Nephron (organoid): ENCODE measurements around the gene COX4I2.
A peak's percentile ranks its signal among the peaks of the same experiment; 100 is the strongest.
"Not testable (repeated sequence)": the region's sequence is repeated elsewhere in the genome, so short reads cannot be mapped to it uniquely, and the experiment has no call there.

Experiments
- H3K27ac Mint-ChIP-seq, 3 experiments: 2 replicates each; pipeline ENCODE4 v1.8.0; 2020; ENCODE audit warnings: mixed read lengths in 3 of 3, mild to moderate bottlenecking in 2 of 3, moderate library complexity in 1 of 3
- H3K27me3 Mint-ChIP-seq: 2 replicates; pipeline ENCODE4 v1.8.0; 2021; ENCODE audit warnings: low read depth, mild to moderate bottlenecking, moderate library complexity, mixed read lengths
- H3K36me3 Mint-ChIP-seq: 2 replicates; pipeline ENCODE4 v1.8.0; 2020; ENCODE audit warnings: low read depth, mixed read lengths
- H3K4me1 Mint-ChIP-seq: 2 replicates; pipeline ENCODE4 v1.8.0; 2020; ENCODE audit warnings: mixed read lengths
- H3K4me3 Mint-ChIP-seq, 3 experiments: 2 replicates each; pipeline ENCODE4 v1.8.0; 2020; ENCODE audit warnings: mild to moderate bottlenecking in 3 of 3, mixed read lengths in 3 of 3, moderate library complexity in 2 of 3
- H3K9me3 Mint-ChIP-seq: 2 replicates; pipeline ENCODE4 v1.8.0; 2020; ENCODE audit warnings: mixed read lengths
- TF ChIP-seq, protein P1 (sequence below), 3 experiments: fragments of 200-600 bp; sonication (generic); IDR thresholded peaks; one replicate each; pipeline ENCODE4 v1.5.0; 2021; ENCODE audit warnings: antibody characterized with exemption in 3 of 3; ENCODE audit not compliant: unreplicated experiment in 3 of 3

COX4I2 gene

DNA sequence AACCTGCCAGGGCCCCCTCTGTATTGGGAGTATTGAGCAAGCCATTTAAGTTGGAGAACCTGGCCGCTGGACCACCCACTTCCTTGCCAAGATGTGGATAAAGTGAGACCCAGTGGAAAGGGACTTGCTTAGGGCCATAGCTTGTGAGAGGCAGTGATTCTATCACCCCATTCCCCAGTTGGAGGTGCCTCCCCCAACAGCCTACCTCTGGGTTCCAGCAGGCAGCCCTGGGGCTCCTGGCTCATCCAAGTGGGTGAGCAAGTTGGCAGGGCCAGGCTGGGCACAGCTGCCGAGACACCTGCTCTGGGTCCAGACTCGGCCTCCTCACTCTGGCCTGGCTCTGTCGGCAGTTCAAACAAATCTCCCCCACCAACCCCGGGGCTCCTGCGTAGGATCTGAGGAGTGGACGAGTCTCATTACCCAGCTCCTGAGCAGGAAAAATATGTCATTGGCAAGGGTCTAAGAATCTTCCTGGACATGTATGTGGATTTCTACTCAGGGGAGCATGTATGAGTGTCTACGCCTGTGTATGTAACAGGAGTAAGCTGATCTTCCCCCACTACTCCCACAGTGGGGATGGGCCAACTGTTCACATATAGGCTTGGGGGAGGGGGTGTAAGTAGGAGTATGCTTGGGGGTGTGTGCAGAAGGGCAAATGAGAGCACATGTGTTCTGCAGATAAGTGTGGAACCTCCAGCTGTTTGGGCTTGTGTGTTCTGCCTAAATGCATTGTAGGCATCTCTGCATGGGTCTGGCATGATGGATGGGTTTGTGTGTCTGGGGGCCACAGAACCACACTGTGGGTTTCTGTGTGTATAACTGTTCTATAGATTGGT lies 30.7 kb upstream of the COX4I2 start:
- H3K9me3 Mint-ChIP-seq: no peaks in the 10 kb centered on the region

DNA sequence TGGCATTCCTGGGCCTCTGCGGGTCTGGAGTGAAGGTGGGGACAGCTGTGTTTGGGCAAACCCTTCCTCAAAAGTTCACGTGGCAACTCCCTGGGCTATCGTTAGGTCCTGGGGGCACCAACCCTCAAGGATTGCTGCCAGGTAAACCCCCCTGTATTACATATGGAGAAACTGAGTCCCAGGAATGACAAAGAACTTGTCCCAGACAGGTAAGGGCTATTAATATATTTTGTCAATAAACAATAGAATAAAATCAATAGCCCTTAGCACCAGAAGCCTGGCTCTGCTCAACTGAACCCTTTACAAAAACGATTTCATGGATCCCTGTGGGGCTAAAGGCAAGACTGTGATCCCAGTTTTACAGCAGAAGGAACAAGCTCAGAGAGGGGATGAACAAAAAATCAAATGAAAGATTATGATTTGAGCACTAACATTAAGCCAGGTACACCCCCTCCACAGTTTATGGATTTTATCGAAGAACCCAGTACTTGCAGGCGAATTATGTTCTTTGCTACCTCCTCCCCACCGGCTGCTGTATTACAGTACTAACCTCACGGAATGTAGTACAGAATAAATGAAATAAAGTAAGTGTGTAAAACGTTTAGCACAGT lies 30.0 kb upstream of the COX4I2 start:
- Mint-ChIP-seq H3K36me3 (peaks cover 13% of the 10 kb centered on the region), H3K4me1 (peaks cover 40% of the 10 kb centered on the region)

More for the DNA sequence above, 30.7 kb upstream of the COX4I2 start:
- peaks cover 44% of the 10 kb centered on the region for H3K4me1 Mint-ChIP-seq
- H3K27me3 Mint-ChIP-seq: peaks cover 6% of the 10 kb centered on the region
- peak overlapping the region; percentile 95 to 100 (median 99) for H3K27ac Mint-ChIP-seq
- peaks cover 13% of the 10 kb centered on the region for H3K36me3 Mint-ChIP-seq
- TF ChIP-seq, protein P1, sequence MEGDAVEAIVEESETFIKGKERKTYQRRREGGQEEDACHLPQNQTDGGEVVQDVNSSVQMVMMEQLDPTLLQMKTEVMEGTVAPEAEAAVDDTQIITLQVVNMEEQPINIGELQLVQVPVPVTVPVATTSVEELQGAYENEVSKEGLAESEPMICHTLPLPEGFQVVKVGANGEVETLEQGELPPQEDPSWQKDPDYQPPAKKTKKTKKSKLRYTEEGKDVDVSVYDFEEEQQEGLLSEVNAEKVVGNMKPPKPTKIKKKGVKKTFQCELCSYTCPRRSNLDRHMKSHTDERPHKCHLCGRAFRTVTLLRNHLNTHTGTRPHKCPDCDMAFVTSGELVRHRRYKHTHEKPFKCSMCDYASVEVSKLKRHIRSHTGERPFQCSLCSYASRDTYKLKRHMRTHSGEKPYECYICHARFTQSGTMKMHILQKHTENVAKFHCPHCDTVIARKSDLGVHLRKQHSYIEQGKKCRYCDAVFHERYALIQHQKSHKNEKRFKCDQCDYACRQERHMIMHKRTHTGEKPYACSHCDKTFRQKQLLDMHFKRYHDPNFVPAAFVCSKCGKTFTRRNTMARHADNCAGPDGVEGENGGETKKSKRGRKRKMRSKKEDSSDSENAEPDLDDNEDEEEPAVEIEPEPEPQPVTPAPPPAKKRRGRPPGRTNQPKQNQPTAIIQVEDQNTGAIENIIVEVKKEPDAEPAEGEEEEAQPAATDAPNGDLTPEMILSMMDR (IDR thresholded peaks at IDR 0.05; ENCODE audit: unreplicated experiment in 3 of 3): no peak
- H3K4me3 Mint-ChIP-seq: peak overlapping the region; percentile 90 to 96 (median 91)

DNA sequence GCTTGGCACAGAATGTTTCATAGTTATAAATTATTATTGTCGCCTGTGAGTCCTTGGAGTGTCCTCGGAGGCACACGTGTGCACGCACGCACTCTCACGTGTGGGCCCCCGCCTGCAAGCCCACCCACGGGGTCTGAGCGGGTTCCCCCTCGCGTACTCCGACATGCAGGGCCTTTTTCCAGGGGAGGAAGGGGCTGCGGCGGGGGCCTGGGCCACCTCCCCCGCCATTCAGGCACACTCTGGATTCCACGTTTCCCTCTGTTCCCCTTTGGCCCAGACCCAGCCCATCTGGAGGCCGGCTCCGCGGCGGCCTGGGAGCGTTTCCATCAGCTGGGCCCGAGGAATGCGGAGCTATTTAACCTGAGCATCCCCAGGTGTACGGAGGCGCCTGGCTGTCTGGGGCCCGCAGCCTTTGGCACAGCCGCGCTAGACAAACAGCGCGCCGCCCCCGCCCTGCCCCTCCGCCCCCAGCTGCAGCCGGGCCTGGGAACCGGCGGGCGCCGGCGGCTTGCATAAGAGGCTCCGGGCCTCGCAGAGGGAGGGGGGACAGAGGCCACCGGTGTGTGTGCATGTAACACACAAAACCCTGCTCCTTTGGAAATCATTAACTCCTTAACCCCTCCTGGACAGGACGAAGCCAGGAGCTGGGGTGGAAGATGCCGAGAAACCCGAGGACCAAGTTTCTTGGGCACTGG lies 29.3 kb upstream of the COX4I2 start:
- Mint-ChIP-seq H3K4me3 (peak overlapping the region; percentile 90 to 96 (median 91)), H3K27me3 (peaks cover 6% of the 10 kb centered on the region), H3K36me3 (peaks cover 13% of the 10 kb centered on the region), H3K4me1 (peaks cover 36% of the 10 kb centered on the region), H3K27ac (peak overlapping the region; percentile 95 to 100 (median 99)), H3K9me3 (no peaks in the 10 kb centered on the region)
- TF ChIP-seq, protein P1 (IDR thresholded peaks at IDR 0.05; ENCODE audit: unreplicated experiment in 3 of 3): no peak

More for the DNA sequence above, 30.0 kb upstream of the COX4I2 start:
- TF ChIP-seq, protein P1 (IDR thresholded peaks at IDR 0.05; ENCODE audit: unreplicated experiment in 3 of 3): no peak
- Mint-ChIP-seq H3K27me3 (peaks cover 6% of the 10 kb centered on the region), H3K27ac (peak overlapping the region; percentile 95 to 100 (median 99)), H3K4me3 (peak overlapping the region; percentile 90 to 96 (median 91)), H3K9me3 (no peaks in the 10 kb centered on the region)

DNA sequence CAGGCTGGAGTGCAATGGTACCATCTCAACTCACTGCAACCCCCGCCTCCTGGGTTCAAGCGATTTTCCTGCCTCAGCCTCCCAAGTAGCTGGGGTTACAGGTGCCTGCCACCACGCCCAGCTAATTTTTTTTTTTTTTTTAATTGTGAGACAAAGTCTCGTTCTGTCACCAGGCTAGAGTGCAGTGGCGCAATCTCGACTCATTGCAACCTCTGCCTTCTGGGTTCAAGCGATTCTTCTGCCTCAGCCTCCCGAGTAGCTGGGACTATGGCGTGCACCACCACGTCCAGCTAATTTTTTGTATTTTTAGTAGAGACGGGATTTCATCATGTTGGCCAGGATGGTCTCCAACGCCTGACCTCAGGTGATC lies 25.5 kb upstream of the COX4I2 start:
- not testable (repeated sequence) for H3K36me3 Mint-ChIP-seq

DNA sequence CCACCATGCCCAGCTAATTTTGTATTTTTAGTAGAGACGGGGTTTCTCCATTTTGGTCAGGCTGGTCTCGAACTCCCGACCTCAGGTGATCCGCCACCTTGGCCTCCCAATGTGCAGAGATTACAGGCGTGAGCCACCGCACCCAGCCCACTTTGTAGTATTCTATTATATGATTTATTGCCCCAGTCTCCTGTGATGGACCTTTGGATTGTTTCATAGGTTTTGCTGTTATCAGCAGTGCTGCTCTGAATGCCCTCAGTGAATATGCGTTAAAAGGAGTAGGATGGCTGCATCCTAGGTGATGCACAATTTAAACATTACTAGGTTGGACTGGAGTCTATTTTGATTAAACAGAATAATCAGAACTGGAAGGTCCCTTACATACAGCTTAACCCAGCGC lies 22.3 kb upstream of the COX4I2 start:
- H3K27ac Mint-ChIP-seq: no peak overlapping the region
- TF ChIP-seq, protein P1 (IDR thresholded peaks at IDR 0.05; ENCODE audit: unreplicated experiment in 3 of 3): no peak
- no peaks in the 10 kb centered on the region for H3K9me3 Mint-ChIP-seq
- no peaks in the 10 kb centered on the region for H3K36me3 Mint-ChIP-seq
- no peak overlapping the region for H3K4me3 Mint-ChIP-seq
- peaks cover 7% of the 10 kb centered on the region for H3K4me1 Mint-ChIP-seq
- H3K27me3 Mint-ChIP-seq: no peaks in the 10 kb centered on the region

More for the DNA sequence above, 25.5 kb upstream of the COX4I2 start:
- H3K4me3 Mint-ChIP-seq, H3K27me3 Mint-ChIP-seq, H3K9me3 Mint-ChIP-seq: not testable (repeated sequence)
- Mint-ChIP-seq H3K4me1 (peaks cover 24% of the 10 kb centered on the region), H3K27ac (peak overlapping the region; percentile 53 to 74 (median 61))

DNA sequence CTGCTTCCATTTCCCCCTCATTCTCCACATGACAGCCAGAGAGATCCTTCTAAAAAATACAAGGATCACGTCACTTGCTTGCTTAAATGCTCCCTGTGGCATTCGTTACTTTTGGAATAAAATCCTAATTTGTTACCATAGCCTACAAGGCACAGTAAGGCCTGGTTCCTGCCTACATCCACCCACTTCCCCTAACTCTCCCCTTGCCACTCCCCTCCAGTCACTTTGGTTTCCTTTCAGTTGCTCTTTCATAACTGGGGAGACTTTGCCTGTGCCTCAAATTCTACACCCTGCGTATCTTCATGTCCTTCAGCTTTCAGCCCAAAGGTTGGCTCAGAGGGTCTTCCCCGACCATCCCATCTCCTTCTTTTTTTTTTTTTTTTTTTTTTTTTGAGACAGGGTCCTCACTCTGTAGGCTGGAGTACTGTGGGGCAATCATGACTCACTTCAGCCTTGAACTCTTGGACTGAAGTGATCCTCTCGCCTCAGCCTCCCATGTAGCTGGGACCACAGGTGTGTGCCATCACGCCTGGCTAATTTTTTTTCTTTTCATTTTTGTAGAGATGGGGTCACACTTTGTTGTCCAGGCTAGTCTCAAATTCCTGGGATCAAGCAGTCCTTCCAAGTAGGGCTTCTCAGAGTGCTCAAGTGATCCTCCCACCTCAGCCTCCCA lies 20.1 kb upstream of the COX4I2 start:
- Mint-ChIP-seq H3K4me1 (no peaks in the 10 kb centered on the region), H3K27ac (no peak overlapping the region), H3K4me3 (no peak overlapping the region), H3K36me3 (no peaks in the 10 kb centered on the region), H3K9me3 (no peaks in the 10 kb centered on the region), H3K27me3 (no peaks in the 10 kb centered on the region)
- TF ChIP-seq, protein P1 (IDR thresholded peaks at IDR 0.05; ENCODE audit: unreplicated experiment in 3 of 3): no peak
